Activated CD8-positive, alpha-beta memory T cell treated with anti-CD3 and anti-CD28 coated beads, Interleukin-2, amount 50 U/mL, for 1 hour (primary cell): ENCODE results near the gene GORASP2.
A peak's percentile ranks its signal among the peaks of the same experiment; 100 is the strongest.

Source experiments
- DNase-seq: peaks from one replicate; pipeline ENCODE4 v3.0.0-alpha.2; 2020; ENCODE audit errors: extremely low read depth

The GORASP2 gene

DNA sequence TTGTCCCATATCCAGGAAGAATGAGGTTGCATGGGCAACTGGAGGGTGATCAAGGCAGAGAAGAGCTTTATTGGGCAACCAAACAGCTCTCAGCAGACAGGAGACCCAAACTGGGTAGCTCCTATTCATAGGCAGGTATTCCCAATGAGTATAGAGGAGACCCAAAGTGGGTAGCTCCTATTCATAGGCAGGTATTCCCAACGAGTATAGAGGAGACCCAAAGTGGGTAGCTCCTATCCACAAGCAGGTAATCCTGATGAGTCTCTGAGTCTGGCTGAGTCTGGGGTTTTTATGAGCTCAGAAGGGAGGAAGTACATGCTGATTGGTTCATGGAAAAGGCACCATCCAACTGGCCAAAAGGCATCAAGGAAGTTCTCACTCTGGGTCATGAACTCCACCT lies 5.3 kb upstream of the GORASP2 start:
- DNase-seq, result no peak

GRCh38 chr2:170924969-170925368 lies 4.1 kb upstream of the GORASP2 start:
- DNase-seq, result no peak

GRCh38 chr2:170925923-170926322 lies 3.1 kb upstream of the GORASP2 start:
- no peak for DNase-seq

DNA sequence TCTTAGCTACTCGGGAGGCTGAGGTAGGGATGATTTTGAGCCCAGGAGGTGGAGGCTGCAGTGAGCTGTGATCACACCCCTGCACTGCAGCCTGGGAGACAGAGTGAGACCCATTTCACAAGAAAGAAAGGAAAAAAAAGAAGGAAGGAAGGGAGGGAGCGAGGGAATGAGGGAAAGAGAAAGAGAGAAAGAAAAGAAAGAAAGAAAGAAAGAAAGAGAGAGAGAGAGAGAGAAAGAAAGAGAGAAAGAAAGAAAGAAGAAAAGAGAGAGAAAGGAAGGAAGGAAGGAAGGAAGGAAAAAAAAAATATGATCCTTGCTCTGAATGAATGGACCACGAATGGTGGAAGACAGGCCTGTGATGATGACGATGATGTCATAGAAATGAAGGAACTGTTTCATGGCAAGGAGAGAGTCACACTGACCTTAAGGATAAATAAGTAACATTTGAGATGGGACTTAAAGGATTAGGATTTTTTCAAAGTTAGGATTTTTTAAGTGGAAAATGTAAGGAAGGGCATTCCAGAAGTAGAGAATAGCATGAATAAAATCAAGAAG lies 2.2 kb upstream of the GORASP2 start:
- no peak for DNase-seq

GRCh38 chr2:170928036-170928823 lies 823 bp upstream of the GORASP2 start:
- DNase-seq, result no peak

DNA sequence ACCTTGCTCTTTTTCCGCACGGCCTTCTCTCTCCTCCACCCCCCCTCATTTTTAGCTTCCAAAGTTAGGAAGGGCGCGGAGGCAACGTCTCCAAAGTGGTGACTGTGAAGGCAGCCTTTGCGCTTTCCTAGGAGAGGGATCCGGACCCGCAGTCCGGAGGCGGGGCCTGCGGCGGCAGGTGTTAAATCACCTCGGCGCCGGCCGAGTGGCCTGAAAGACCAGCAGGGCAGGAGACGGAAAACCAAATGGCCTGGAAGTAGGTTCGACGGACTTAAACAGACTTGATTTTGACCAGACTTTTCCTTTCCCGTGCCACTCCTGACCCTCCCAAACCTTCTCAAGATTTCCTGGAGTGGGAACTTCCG lies 615 bp downstream of the GORASP2 start:
- no peak for DNase-seq

- DNase-seq, result peak; percentile 38
These were observed 1.3 kb downstream of the GORASP2 start for GRCh38 chr2:170930131-170930990.

GRCh38 chr2:170930991-170931266 lies 1.9 kb downstream of the GORASP2 start:
- no peak for DNase-seq

- DNase-seq, result no peak
These were observed 3.1 kb downstream of the GORASP2 start for GRCh38 chr2:170932166-170932565.

DNA sequence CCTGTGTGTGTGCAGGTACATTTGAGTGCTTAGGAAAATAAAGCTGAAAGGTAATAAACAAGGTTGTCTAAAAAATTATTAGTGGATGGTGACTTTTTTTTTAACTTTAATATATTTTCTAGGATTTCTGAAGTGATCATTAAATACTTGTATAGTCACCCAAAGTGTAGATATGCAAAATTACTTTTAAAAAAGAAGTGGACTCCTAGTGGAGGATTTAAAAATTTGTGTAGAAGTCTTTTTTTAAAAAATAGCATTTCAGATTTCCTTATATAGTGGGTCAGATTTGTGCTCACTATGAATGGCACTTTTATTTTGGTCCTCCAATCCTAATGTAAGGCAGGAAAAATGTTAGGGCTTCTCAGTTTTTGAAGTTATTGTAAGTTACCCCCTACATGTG lies 3.9 kb downstream of the GORASP2 start:
- DNase-seq, result no peak

- no peak for DNase-seq
These were observed 8.8 kb downstream of the GORASP2 start for GRCh38 chr2:170937709-170938379.

GRCh38 chr2:170940066-170940465 lies 11.0 kb downstream of the GORASP2 start:
- no peak for DNase-seq

DNA sequence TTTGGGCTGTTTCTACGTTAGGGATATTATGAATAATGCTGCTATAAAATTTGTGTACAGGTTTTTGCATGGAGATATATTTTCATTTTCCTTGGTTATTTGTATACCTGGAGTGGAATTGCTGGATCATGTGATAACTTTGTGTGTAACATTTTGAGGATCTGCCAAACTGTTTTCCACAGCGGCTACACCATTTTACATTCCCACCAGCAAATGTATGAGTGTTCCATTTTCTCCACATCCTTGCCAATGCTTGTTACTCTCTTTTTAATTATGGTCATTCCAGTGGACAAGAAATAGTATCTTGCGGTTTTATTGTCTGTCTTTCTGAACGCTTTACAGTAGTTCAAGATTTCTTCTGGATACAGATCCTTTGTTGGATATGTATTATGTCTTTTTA lies 13.6 kb downstream of the GORASP2 start:
- no peak for DNase-seq

DNA sequence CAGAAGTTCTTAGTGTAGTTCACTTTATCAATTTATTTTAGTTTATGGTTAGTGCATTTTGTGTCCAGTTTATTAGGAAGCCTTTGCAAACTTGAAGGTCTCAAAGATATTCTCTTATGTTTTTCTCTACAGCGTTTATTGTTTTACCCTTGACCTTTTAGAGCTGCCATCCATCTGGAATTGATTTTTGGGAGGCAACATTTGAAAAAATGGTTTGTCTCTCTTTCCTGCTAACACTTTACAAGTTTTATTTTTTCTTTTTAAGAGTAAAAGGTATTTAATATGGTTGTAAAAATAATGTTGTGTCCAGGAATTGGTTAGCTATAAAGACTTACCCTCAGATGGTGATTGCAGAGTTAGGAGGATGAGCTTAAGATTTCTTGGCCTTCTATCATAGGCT lies 14.0 kb downstream of the GORASP2 start:
- DNase-seq, result no peak

- DNase-seq, result no peak
These were observed 14.5 kb downstream of the GORASP2 start for GRCh38 chr2:170943596-170943995.

DNA sequence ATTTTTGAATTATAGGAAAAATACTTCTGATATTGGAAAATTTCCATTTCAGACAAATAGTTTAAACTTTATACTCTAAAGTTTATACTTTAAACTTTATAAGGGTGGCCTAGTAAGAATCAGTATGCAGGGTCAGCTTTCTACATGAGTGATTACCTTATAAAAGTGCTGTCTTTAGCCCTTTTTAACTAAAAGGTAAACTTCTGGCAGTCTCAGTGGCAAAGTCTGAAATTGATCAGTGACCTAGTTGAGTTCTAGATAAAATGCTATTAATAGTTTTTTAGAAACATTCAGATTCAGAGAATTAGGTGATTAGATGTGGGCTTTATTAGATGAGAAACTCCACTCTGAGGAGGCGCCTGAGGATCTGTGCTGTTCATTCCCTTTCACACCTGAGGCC lies 15.5 kb downstream of the GORASP2 start:
- DNase-seq, result no peak

GRCh38 chr2:170949415-170949814 lies 20.4 kb downstream of the GORASP2 start:
- no peak for DNase-seq

GRCh38 chr2:170950221-170950761 lies 21.2 kb downstream of the GORASP2 start:
- no peak for DNase-seq

- DNase-seq, result no peak
These were observed 24.9 kb downstream of the GORASP2 start for GRCh38 chr2:170953941-170954340.

GRCh38 chr2:170963386-170963785 lies 34.3 kb downstream of the GORASP2 start:
- no peak for DNase-seq

DNA sequence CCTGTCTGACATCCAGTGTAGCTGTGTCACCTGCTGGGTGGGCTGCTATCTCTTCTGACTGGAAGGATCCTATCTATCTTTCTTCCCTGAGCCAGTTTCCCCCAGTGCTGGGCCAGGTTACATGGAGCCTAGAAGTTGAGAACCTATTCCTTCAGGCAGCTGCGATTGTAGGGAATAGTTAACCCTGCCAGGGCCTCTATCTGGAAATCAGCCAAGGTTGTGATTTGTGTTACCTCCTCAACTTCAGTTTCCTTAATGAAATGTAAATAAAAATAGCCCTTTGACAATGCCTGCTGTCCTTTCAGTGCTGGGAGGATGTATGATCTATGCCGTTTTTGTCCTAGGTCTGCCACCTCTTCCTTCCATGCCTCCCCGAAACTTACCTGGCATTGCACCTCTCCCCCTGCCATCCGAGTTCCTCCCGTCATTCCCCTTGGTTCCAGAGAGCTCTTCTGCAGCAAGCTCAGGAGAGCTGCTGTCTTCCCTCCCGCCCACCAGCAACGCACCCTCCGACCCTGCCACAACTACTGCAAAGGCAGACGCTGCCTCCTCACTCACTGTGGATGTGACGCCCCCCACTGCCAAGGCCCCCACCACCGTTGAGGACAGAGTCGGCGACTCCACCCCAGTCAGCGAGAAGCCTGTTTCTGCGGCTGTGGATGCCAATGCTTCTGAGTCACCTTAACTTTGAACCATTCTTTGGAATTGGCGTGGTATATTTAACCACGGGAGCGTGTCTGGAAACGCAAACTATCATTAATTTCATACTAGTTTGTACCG lies 36.6 kb downstream of the GORASP2 start:
- DNase-seq, result no peak
